HFFc6 (cell line): ENCODE results near the gene LDLRAD4. TPM values are rescaled to one million over a fixed set of nuclear protein-coding genes. Genes with fewer than 3 reads are reported as not detected.

Source experiments
- DNase-seq: peaks from one replicate; pipeline ENCODE4 v3.0.0-alpha.2; 2018
- H3K27ac Mint-ChIP-seq: 2 replicates; pipeline ENCODE4 v1.8.0; 2020; ENCODE audit warnings: mild to moderate bottlenecking, mixed read lengths
- H3K27me3 Mint-ChIP-seq: 2 replicates; pipeline ENCODE4 v1.8.0; 2021; ENCODE audit warnings: mild to moderate bottlenecking, moderate library complexity, mixed read lengths; ENCODE audit not compliant: insufficient read depth
- H3K36me3 Mint-ChIP-seq: 2 replicates; pipeline ENCODE4 v1.8.0; 2021; ENCODE audit warnings: low read depth, mixed read lengths
- H3K4me1 Mint-ChIP-seq: 2 replicates; pipeline ENCODE4 v1.8.0; 2020; ENCODE audit warnings: low read depth, mixed read lengths
- H3K4me3 Mint-ChIP-seq: 2 replicates; pipeline ENCODE4 v1.8.0; 2020; ENCODE audit warnings: mild to moderate bottlenecking, moderate library complexity, mixed read lengths
- H3K9me3 Mint-ChIP-seq: 2 replicates; pipeline ENCODE4 v1.8.0; 2020; ENCODE audit warnings: mild to moderate bottlenecking, mixed read lengths
- total RNA-seq, 6 experiments: library from RNA; stranded (reverse); fragmentation: NEBNext Ultra II Directional; extraction: Animal tissue kit (Norgen Biotek cat#: 25700); gene quantifications; 2 replicates in 1 of 6; 3 replicates in 5 of 6; pipeline ENCODE4 v1.2.3, GENCODE V29; 2021
- TF ChIP-seq, protein P1 (sequence below): fragments of 200-600 bp; sonication (generic); IDR thresholded peaks from 2 replicates; pipeline ENCODE4 v1.5.0; 2021; ENCODE audit warnings: antibody characterized with exemption, mild to moderate bottlenecking

LDLRAD4 gene
- total RNA-seq, 6 experiments from 2014 or later, result not detected

DNA sequence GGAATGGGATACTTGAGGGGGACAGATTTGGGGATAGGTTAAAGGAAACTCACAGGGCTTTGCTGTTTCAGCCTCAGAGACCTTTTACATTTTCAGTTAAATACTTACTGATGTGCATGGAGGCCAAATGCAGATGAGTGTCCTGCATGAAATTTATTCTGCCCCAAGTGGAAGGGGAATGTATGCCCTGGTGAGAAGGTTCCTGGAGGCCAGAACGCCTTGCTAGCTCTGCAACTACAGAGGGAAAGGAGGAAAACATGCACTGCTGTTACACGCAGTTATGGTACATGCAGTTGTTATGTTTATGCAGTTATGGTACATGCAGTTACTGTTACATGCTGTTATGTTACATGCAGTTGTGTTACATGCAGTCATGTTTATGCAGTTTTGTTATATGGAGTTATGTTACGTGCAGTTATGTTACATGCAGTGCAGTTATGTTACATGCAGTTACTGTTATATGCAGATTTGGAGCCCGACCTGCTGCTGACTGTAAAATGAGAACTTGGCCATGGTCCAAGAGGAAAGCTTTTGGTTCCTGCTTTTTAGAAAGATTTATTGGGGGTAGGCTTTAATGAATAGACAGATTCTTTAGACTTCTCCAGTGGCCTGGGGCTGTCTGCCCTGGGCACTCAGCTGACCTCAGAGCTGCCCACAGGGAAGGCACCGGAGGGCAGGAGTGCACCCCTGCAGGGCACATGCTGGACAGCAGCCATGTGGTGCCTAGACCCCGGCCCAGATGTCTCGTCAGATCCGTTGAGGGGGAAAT is 84.1 kb downstream of the LDLRAD4 start:
- Mint-ChIP-seq H3K27ac (no peak overlapping the region), H3K36me3 (no peaks in the 10 kb centered on the region), H3K4me3 (no peak overlapping the region), H3K9me3 (peaks cover 27% of the 10 kb centered on the region; the same call in 1 of the 2 replicates), H3K27me3 (peaks cover 3% of the 10 kb centered on the region), H3K4me1 (no peaks in the 10 kb centered on the region)
- no peak for DNase-seq
- TF ChIP-seq, protein P1, sequence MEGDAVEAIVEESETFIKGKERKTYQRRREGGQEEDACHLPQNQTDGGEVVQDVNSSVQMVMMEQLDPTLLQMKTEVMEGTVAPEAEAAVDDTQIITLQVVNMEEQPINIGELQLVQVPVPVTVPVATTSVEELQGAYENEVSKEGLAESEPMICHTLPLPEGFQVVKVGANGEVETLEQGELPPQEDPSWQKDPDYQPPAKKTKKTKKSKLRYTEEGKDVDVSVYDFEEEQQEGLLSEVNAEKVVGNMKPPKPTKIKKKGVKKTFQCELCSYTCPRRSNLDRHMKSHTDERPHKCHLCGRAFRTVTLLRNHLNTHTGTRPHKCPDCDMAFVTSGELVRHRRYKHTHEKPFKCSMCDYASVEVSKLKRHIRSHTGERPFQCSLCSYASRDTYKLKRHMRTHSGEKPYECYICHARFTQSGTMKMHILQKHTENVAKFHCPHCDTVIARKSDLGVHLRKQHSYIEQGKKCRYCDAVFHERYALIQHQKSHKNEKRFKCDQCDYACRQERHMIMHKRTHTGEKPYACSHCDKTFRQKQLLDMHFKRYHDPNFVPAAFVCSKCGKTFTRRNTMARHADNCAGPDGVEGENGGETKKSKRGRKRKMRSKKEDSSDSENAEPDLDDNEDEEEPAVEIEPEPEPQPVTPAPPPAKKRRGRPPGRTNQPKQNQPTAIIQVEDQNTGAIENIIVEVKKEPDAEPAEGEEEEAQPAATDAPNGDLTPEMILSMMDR, result no peak

DNA sequence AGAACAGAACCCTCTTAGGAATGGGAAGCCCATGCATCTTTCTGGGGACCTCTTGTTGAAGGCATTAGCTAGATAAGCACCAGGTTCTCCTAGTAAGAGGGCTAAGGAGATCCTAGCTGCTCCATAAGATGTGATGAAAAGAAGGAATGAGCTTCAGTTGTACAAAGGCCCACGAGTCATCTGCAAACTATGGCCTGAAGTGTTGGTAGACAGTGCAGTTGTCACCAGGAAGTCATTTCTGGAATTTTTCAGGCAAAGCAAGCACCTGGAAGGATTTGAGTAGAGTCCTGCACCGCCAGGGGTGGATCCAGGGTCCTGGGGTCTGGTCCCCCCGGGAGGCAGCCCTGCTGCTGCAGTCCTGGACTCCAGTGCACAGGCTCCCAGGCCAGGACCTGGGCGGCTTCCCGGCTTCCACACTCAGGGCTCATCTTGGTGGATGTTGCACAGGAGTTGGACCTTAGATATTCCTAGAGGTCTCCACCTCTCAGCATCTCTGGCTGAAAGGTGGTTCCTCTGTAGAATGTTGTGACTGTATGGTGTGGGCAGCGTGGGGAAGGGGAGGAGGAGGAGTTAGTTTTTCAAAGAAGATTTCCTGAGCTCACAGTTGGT is 85.3 kb downstream of the LDLRAD4 start:
- Mint-ChIP-seq H3K9me3 (peaks cover 16% of the 10 kb centered on the region; the same call in 1 of the 2 replicates), H3K27ac (no peak overlapping the region), H3K4me3 (no peak overlapping the region), H3K36me3 (no peaks in the 10 kb centered on the region), H3K27me3 (peaks cover 3% of the 10 kb centered on the region), H3K4me1 (no peaks in the 10 kb centered on the region)
- TF ChIP-seq, protein P1, result no peak
- DNase-seq, result no peak

DNA sequence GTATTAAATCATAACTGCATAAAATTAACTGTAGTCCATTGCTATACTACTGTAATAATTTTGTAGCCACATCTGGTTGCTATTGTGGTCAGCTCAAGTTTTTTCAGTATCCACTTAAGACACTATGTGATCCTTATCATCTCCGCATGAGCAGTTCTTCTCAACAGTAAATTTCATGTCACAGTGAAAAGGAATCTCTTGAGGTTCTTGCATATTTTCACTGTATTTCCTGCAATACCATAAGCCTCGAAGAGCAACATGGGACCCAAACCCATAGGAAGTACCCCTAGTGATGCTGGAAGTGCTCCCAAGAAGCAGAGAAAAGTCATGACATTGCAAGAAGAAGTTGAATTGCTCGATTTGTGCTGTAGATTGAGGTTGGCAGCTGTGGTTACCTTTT is 86.7 kb downstream of the LDLRAD4 start:
- Mint-ChIP-seq H3K27me3 (peaks cover 2% of the 10 kb centered on the region), H3K36me3 (no peaks in the 10 kb centered on the region), H3K4me1 (no peaks in the 10 kb centered on the region), H3K27ac (no peak overlapping the region), H3K4me3 (no peak overlapping the region), H3K9me3 (peaks cover 15% of the 10 kb centered on the region; the same call in 1 of the 2 replicates)
- TF ChIP-seq, protein P1, result no peak
- no peak for DNase-seq

DNA sequence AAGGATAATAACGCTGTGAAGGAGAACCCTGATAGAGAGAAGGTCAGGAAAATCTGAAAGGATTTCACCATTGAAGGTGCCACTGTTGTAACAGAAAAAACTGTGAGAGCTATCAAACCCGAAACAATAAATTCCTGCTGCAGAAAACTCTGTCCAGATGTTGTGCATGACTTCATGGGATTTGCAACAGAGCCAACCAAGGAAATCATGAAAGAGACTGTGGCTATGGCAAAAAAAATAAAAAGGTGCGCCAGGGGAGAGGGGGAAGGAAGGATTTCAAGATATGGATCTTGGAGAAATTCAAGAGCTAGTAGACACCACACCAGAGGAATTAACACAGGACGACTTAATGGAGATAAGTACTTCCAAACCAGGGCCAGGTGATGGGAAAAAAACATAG is 88.0 kb downstream of the LDLRAD4 start:
- H3K36me3 Mint-ChIP-seq, result no peaks in the 10 kb centered on the region
- no peaks in the 10 kb centered on the region for H3K4me1 Mint-ChIP-seq
- H3K4me3 Mint-ChIP-seq, result no peak overlapping the region
- no peak for DNase-seq
- TF ChIP-seq, protein P1, result no peak
- H3K27me3 Mint-ChIP-seq, result peaks cover 2% of the 10 kb centered on the region; the same call in 1 of the 2 replicates
- H3K9me3 Mint-ChIP-seq, result peaks cover 15% of the 10 kb centered on the region; the same call in 1 of the 2 replicates
- no peak overlapping the region for H3K27ac Mint-ChIP-seq

DNA sequence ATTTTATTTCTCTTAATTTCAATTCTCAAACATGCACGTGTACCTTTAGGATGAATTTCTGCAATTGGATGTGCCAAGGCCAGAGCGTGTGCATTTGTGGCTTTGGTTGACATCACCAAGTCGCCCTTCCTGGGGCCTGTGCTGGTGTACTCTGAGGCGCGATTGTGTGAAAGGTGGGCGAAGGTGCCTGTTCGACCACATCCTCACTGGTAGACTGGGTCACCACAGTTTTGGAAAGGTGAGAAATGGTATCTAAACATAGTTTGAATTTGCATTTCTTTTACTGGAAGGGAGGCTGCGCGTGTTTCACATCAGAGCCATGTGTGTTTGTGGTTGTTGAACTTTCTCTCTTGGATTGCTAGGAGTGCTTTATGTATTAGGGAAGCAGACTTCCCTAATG is 89.8 kb downstream of the LDLRAD4 start:
- no peak overlapping the region for H3K4me3 Mint-ChIP-seq
- TF ChIP-seq, protein P1, result no peak
- DNase-seq, result no peak
- H3K27me3 Mint-ChIP-seq, result peaks cover 2% of the 10 kb centered on the region; the same call in 1 of the 2 replicates
- H3K27ac Mint-ChIP-seq, result no peak overlapping the region
- H3K9me3 Mint-ChIP-seq, result peaks cover 22% of the 10 kb centered on the region; the same call in 1 of the 2 replicates
- H3K4me1 Mint-ChIP-seq, result no peaks in the 10 kb centered on the region
- H3K36me3 Mint-ChIP-seq, result no peaks in the 10 kb centered on the region
